GM23338 (cell line): ENCODE data around the gene LDHD. TPM values are rescaled to one million over a fixed set of nuclear protein-coding genes. Genes with fewer than 3 reads are reported as not detected.
A peak's percentile ranks its signal among the peaks of the same experiment; 100 is the strongest.

Source experiments
- ATAC-seq: fragments of 200-7000 bp; cut with Tn5 transposase; 3 replicates; pipeline ENCODE4 v1.9.1; 2020
- DNase-seq: peaks from one replicate; pipeline ENCODE4 v3.0.0-alpha.2; 2015; ENCODE audit warnings: low spot score
- H2AFZ ChIP-seq: fragments of 200-600 bp; sonication (generic); 2 replicates; pipeline ENCODE4 v1.8.0; 2016; ENCODE audit warnings: antibody characterized with exemption, mild to moderate bottlenecking, moderate library complexity
- H3F3A ChIP-seq: fragments of 200-600 bp; sonication (generic); replicated peaks from 2 replicates; pipeline ENCODE4 v1.8.0; 2017; ENCODE audit warnings: antibody characterized with exemption, mixed run types, low read depth
- H3K27ac ChIP-seq: fragments of 200-600 bp; sonication (generic); 2 replicates; pipeline ENCODE4 v1.6.1; 2016; ENCODE audit warnings: low read depth
- H3K27me3 ChIP-seq: fragments of 200-600 bp; sonication (generic); 2 replicates; pipeline ENCODE4 v1.8.0; 2016; ENCODE audit warnings: mild to moderate bottlenecking, mixed run types, moderate library complexity; ENCODE audit not compliant: insufficient read depth
- H3K36me3 ChIP-seq: fragments of 200-600 bp; sonication (generic); 2 replicates; pipeline ENCODE4 v1.8.0; 2016; ENCODE audit warnings: mild to moderate bottlenecking; ENCODE audit not compliant: insufficient read depth
- H3K4me1 ChIP-seq: fragments of 200-600 bp; sonication (generic); 2 replicates; pipeline ENCODE4 v1.8.0; 2016; ENCODE audit warnings: mild to moderate bottlenecking, moderate library complexity; ENCODE audit not compliant: insufficient read depth
- H3K4me2 ChIP-seq: fragments of 200-600 bp; sonication (generic); 2 replicates; pipeline ENCODE4 v1.7.1; 2017; ENCODE audit warnings: mixed run types
- H3K4me3 ChIP-seq: fragments of 200-600 bp; sonication (generic); 2 replicates; pipeline ENCODE4 v1.6.1; 2016; ENCODE audit warnings: mixed run types
- H3K79me2 ChIP-seq: fragments of 200-600 bp; sonication (generic); replicated peaks from 2 replicates; pipeline ENCODE4 v1.8.0; 2017; ENCODE audit warnings: mild to moderate bottlenecking; ENCODE audit not compliant: insufficient read depth
- H3K9me2 ChIP-seq: fragments of 200-600 bp; sonication (generic); 2 replicates; pipeline ENCODE4 v1.8.0; 2017; ENCODE audit not compliant: insufficient read depth
- H4K20me1 ChIP-seq: fragments of 200-600 bp; sonication (generic); replicated peaks from 2 replicates; pipeline ENCODE4 v1.8.0; 2017; ENCODE audit warnings: mild to moderate bottlenecking; ENCODE audit not compliant: insufficient read depth
- H3K27ac Mint-ChIP-seq: 2 replicates; pipeline ENCODE4 v1.8.0; 2020; ENCODE audit warnings: inconsistent platforms, mild to moderate bottlenecking, moderate library complexity, mixed read lengths
- H3K27me3 Mint-ChIP-seq: 3 replicates; pipeline ENCODE4 v1.8.0; 2022; ENCODE audit warnings: low read depth, mild to moderate bottlenecking, moderate library complexity, mixed read lengths, inconsistent platforms; ENCODE audit not compliant: insufficient read depth, poor library complexity
- H3K36me3 Mint-ChIP-seq: 3 replicates; pipeline ENCODE4 v1.8.0; 2021; ENCODE audit warnings: low read depth, mild to moderate bottlenecking, inconsistent platforms, moderate library complexity, mixed read lengths
- H3K4me1 Mint-ChIP-seq: 3 replicates; pipeline ENCODE4 v1.8.0; 2020; ENCODE audit warnings: mild to moderate bottlenecking, inconsistent platforms, mixed read lengths
- H3K4me3 Mint-ChIP-seq: 3 replicates; pipeline ENCODE4 v1.8.0; 2021; ENCODE audit warnings: moderate library complexity, mild to moderate bottlenecking, inconsistent platforms, mixed read lengths
- H3K9me3 Mint-ChIP-seq: 3 replicates; pipeline ENCODE4 v1.8.0; 2020; ENCODE audit warnings: moderate library complexity, mild to moderate bottlenecking, inconsistent platforms, mixed read lengths
- CREB1 ChIP-seq: fragments of 250-450 bp; sonication (Bioruptor Pico); IDR thresholded peaks from 2 replicates; pipeline ENCODE4 v1.5.0; 2020; ENCODE audit warnings: low read depth, mild to moderate bottlenecking, moderate library complexity
- EZH2 ChIP-seq: fragments of 200-600 bp; sonication (generic); IDR thresholded peaks from one replicate; pipeline ENCODE4 v1.8.0; 2017; ENCODE audit warnings: antibody characterized with exemption, mild to moderate bottlenecking, low read depth; ENCODE audit not compliant: unreplicated experiment
- EZH2phosphoT487 ChIP-seq: fragments of 200-600 bp; sonication (generic); IDR thresholded peaks from one replicate; pipeline ENCODE4 v1.8.1; 2018; ENCODE audit warnings: antibody characterized with exemption; ENCODE audit not compliant: unreplicated experiment
- JUNB ChIP-seq: IDR thresholded peaks from one replicate; pipeline ENCODE4 v1.6.1; 2016; ENCODE audit warnings: antibody characterized with exemption; ENCODE audit not compliant: unreplicated experiment
- NANOG ChIP-seq: IDR thresholded peaks from 2 replicates; pipeline ENCODE4 v1.6.1; 2016; ENCODE audit warnings: antibody characterized with exemption, borderline replicate concordance
- POLR2AphosphoS5 ChIP-seq: IDR thresholded peaks from 2 replicates; pipeline ENCODE4 v1.6.1; 2016; ENCODE audit warnings: antibody characterized with exemption, low read depth
- STAT1 ChIP-seq: IDR thresholded peaks from one replicate; pipeline ENCODE4 v1.6.1; 2016; ENCODE audit warnings: antibody characterized with exemption; ENCODE audit not compliant: unreplicated experiment
- ZNF114 ChIP-seq: fragments of 250-450 bp; sonication (Bioruptor Pico); IDR thresholded peaks from 2 replicates; pipeline ENCODE4 v1.5.0; 2020; ENCODE audit warnings: mild to moderate bottlenecking, moderate library complexity
- ZNF331 ChIP-seq: fragments of 250-450 bp; sonication (Bioruptor Pico); IDR thresholded peaks from 2 replicates; pipeline ENCODE4 v1.5.0; 2020; ENCODE audit warnings: low read depth, mild to moderate bottlenecking, moderate library complexity
- polyA plus RNA-seq: library from polyadenylated mRNA; unstranded; fragments of >200 nt; fragmentation: Nextera tagmentation; extraction: Ambion mirVana; gene quantifications from 2 replicates; pipeline ENCODE4 v1.2.1, GENCODE V29; 2016
- total RNA-seq: library from RNA; depleted of rRNA; stranded (reverse); fragments of >200 nt; shearing (Covaris generic); gene quantifications from 2 replicates; pipeline ENCODE4 v1.2.3, GENCODE V29; 2014
- TF ChIP-seq, protein P1 (sequence below): IDR thresholded peaks from one replicate; pipeline ENCODE4 v1.6.1; 2018; ENCODE audit warnings: antibody characterized with exemption; ENCODE audit not compliant: unreplicated experiment
- TF ChIP-seq, protein P2 (sequence below): IDR thresholded peaks from 2 replicates; pipeline ENCODE4 v1.6.1; 2016; ENCODE audit warnings: antibody characterized with exemption
- TF ChIP-seq, protein P3 (sequence below): fragments of 250-450 bp; sonication (Bioruptor Pico); IDR thresholded peaks from 2 replicates; pipeline ENCODE4 v1.5.0; 2020; ENCODE audit warnings: mild to moderate bottlenecking, moderate library complexity
- TF ChIP-seq, protein P4 (sequence below), 2 experiments: fragments of 200-600 bp in 1 of 2; sonication (generic) in 1 of 2; conservative IDR thresholded peaks; 2 replicates each; pipeline versions ENCODE4 v1.5.1 to v1.6.1; 2016 to 2017; ENCODE audit warnings: antibody characterized with exemption in 2 of 2, low read depth in 2 of 2, mild to moderate bottlenecking in 2 of 2, moderate library complexity in 1 of 2

The LDHD gene
- total and polyA plus RNA-seq, 2 experiments from 2014 or later = 5.0 to 7.7 TPM

DNA sequence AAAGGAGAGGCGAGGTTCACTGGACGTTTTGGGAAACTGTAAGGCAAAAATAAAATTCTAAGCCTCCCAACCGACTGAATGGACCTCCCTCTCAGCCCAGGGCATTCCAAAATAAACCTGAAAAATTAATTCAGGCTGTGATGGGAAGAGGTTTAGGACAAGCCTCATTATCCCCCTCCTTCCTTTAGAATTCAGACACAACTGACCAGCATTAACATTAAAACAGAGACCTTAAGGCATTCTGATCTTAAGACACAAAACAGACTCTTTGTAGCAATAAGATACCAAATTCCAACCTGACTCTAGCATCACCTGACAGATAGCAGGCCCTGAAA is 298 bp upstream of the LDHD start:
- Histone ChIP-seq H3K9me2 (no peaks in the 10 kb centered on the region), H3K27me3 (no peaks in the 10 kb centered on the region), H3K4me3 (peak overlapping the region; percentile 45; the same call in 1 of the 2 replicates), H4K20me1 (no peaks in the 10 kb centered on the region), H3F3A (no peaks in the 10 kb centered on the region), H3K4me1 (peaks cover 38% of the 10 kb centered on the region), H3K4me2 (peak overlapping the region; percentile 73), H3K27ac (peak overlapping the region; percentile 29), H2AFZ (no peak overlapping the region), H3K36me3 (peaks cover 10% of the 10 kb centered on the region), H3K79me2 (no peaks in the 10 kb centered on the region)
- H3K4me3 Mint-ChIP-seq = peak overlapping the region; percentile 50; the same call in 2 of the 3 replicates
- DNase-seq = no peak
- TF ChIP-seq, protein P1, sequence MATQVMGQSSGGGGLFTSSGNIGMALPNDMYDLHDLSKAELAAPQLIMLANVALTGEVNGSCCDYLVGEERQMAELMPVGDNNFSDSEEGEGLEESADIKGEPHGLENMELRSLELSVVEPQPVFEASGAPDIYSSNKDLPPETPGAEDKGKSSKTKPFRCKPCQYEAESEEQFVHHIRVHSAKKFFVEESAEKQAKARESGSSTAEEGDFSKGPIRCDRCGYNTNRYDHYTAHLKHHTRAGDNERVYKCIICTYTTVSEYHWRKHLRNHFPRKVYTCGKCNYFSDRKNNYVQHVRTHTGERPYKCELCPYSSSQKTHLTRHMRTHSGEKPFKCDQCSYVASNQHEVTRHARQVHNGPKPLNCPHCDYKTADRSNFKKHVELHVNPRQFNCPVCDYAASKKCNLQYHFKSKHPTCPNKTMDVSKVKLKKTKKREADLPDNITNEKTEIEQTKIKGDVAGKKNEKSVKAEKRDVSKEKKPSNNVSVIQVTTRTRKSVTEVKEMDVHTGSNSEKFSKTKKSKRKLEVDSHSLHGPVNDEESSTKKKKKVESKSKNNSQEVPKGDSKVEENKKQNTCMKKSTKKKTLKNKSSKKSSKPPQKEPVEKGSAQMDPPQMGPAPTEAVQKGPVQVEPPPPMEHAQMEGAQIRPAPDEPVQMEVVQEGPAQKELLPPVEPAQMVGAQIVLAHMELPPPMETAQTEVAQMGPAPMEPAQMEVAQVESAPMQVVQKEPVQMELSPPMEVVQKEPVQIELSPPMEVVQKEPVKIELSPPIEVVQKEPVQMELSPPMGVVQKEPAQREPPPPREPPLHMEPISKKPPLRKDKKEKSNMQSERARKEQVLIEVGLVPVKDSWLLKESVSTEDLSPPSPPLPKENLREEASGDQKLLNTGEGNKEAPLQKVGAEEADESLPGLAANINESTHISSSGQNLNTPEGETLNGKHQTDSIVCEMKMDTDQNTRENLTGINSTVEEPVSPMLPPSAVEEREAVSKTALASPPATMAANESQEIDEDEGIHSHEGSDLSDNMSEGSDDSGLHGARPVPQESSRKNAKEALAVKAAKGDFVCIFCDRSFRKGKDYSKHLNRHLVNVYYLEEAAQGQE = no peak
- TF ChIP-seq ZNF331 (CRISPR knock-in tag) (no peak), CREB1 (no peak), EZH2phosphoT487 (no peak), EZH2 (no peak), NANOG (no peak), POLR2AphosphoS5 (no peak), STAT1 (no peak), JUNB (no peak), ZNF114 (CRISPR knock-in tag) (no peak)
- TF ChIP-seq, protein P2, sequence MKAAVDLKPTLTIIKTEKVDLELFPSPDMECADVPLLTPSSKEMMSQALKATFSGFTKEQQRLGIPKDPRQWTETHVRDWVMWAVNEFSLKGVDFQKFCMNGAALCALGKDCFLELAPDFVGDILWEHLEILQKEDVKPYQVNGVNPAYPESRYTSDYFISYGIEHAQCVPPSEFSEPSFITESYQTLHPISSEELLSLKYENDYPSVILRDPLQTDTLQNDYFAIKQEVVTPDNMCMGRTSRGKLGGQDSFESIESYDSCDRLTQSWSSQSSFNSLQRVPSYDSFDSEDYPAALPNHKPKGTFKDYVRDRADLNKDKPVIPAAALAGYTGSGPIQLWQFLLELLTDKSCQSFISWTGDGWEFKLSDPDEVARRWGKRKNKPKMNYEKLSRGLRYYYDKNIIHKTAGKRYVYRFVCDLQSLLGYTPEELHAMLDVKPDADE = no peak
- TF ChIP-seq, protein P3, sequence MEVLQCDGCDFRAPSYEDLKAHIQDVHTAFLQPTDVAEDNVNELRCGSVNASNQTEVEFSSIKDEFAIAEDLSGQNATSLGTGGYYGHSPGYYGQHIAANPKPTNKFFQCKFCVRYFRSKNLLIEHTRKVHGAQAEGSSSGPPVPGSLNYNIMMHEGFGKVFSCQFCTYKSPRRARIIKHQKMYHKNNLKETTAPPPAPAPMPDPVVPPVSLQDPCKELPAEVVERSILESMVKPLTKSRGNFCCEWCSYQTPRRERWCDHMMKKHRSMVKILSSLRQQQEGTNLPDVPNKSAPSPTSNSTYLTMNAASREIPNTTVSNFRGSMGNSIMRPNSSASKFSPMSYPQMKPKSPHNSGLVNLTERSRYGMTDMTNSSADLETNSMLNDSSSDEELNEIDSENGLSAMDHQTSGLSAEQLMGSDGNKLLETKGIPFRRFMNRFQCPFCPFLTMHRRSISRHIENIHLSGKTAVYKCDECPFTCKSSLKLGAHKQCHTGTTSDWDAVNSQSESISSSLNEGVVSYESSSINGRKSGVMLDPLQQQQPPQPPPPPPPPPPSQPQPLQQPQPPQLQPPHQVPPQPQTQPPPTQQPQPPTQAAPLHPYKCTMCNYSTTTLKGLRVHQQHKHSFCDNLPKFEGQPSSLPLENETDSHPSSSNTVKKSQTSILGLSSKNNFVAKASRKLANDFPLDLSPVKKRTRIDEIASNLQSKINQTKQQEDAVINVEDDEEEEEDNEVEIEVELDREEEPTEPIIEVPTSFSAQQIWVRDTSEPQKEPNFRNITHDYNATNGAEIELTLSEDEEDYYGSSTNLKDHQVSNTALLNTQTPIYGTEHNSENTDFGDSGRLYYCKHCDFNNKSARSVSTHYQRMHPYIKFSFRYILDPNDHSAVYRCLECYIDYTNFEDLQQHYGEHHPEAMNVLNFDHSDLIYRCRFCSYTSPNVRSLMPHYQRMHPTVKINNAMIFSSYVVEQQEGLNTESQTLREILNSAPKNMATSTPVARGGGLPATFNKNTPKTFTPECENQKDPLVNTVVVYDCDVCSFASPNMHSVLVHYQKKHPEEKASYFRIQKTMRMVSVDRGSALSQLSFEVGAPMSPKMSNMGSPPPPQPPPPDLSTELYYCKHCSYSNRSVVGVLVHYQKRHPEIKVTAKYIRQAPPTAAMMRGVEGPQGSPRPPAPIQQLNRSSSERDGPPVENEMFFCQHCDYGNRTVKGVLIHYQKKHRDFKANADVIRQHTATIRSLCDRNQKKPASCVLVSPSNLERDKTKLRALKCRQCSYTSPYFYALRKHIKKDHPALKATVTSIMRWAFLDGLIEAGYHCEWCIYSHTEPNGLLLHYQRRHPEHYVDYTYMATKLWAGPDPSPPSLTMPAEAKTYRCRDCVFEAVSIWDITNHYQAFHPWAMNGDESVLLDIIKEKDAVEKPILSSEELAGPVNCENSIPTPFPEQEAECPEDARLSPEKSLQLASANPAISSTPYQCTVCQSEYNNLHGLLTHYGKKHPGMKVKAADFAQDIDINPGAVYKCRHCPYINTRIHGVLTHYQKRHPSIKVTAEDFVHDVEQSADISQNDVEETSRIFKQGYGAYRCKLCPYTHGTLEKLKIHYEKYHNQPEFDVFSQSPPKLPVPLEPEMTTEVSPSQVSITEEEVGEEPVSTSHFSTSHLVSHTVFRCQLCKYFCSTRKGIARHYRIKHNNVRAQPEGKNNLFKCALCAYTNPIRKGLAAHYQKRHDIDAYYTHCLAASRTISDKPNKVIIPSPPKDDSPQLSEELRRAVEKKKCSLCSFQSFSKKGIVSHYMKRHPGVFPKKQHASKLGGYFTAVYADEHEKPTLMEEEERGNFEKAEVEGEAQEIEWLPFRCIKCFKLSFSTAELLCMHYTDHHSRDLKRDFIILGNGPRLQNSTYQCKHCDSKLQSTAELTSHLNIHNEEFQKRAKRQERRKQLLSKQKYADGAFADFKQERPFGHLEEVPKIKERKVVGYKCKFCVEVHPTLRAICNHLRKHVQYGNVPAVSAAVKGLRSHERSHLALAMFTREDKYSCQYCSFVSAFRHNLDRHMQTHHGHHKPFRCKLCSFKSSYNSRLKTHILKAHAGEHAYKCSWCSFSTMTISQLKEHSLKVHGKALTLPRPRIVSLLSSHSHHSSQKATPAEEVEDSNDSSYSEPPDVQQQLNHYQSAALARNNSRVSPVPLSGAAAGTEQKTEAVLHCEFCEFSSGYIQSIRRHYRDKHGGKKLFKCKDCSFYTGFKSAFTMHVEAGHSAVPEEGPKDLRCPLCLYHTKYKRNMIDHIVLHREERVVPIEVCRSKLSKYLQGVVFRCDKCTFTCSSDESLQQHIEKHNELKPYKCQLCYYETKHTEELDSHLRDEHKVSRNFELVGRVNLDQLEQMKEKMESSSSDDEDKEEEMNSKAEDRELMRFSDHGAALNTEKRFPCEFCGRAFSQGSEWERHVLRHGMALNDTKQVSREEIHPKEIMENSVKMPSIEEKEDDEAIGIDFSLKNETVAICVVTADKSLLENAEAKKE = no peak
- TF ChIP-seq, protein P4, sequence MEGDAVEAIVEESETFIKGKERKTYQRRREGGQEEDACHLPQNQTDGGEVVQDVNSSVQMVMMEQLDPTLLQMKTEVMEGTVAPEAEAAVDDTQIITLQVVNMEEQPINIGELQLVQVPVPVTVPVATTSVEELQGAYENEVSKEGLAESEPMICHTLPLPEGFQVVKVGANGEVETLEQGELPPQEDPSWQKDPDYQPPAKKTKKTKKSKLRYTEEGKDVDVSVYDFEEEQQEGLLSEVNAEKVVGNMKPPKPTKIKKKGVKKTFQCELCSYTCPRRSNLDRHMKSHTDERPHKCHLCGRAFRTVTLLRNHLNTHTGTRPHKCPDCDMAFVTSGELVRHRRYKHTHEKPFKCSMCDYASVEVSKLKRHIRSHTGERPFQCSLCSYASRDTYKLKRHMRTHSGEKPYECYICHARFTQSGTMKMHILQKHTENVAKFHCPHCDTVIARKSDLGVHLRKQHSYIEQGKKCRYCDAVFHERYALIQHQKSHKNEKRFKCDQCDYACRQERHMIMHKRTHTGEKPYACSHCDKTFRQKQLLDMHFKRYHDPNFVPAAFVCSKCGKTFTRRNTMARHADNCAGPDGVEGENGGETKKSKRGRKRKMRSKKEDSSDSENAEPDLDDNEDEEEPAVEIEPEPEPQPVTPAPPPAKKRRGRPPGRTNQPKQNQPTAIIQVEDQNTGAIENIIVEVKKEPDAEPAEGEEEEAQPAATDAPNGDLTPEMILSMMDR (conservative IDR thresholded peaks at IDR 0.05; ENCODE audit: low read depth in 2 of 2) = no peak
- peaks cover 33% of the 10 kb centered on the region for H3K9me3 Mint-ChIP-seq
- H3K27ac Mint-ChIP-seq = peak overlapping the region; percentile 60; the same call in 1 of the 2 replicates
- H3K36me3 Mint-ChIP-seq = peaks cover 19% of the 10 kb centered on the region; the same call in 2 of the 3 replicates
- H3K27me3 Mint-ChIP-seq = peaks cover 13% of the 10 kb centered on the region
- peaks cover 40% of the 10 kb centered on the region for H3K4me1 Mint-ChIP-seq
- peak; percentile 4; the same call in 2 of the 3 replicates for ATAC-seq
